Ishikawa (cell line): ENCODE results near the gene NEK11.

ENCODE experiments used
- CREB1 ChIP-seq: IDR thresholded peaks from 2 replicates; pipeline ENCODE4 v1.6.1; 2012; ENCODE audit warnings: low read depth
- MAX ChIP-seq: IDR thresholded peaks from 2 replicates; pipeline ENCODE4 v1.6.1; 2012
- ZBTB7A ChIP-seq: IDR thresholded peaks from 2 replicates; pipeline ENCODE4 v1.6.1; 2012; ENCODE audit warnings: low read depth

- TF ChIP-seq MAX = no peak
- TF ChIP-seq ZBTB7A = no peak
- no peak for TF ChIP-seq CREB1
Observed at GRCh38 chr3:131277836-131278497, 251.3 kb downstream of the NEK11 start.
